OCI-LY1 (cell line): Measurements from ENCODE around the gene PYROXD2.

ENCODE experiments used
- H2AFZ ChIP-seq: fragments of 200-600 bp; sonication (generic), shearing (Covaris generic); 2 replicates; pipeline ENCODE4 v1.6.0; 2014; ENCODE audit warnings: antibody characterized with exemption, mild to moderate bottlenecking, low read length
- H3F3A ChIP-seq: fragments of 200-600 bp; sonication (generic), shearing (Covaris generic); 2 replicates; pipeline ENCODE4 v1.6.0; 2014; ENCODE audit warnings: mild to moderate bottlenecking, antibody characterized with exemption, low read length, moderate library complexity; ENCODE audit not compliant: insufficient read depth
- H3K27ac ChIP-seq: fragments of 200-600 bp; sonication (generic); 2 replicates; pipeline ENCODE4 v1.5.1; 2014; ENCODE audit warnings: low read length, mixed run types, mild to moderate bottlenecking, low read depth; ENCODE audit not compliant: poor library complexity, severe bottlenecking
- H3K27me3 ChIP-seq: fragments of 200-600 bp; sonication (generic); 2 replicates; pipeline ENCODE4 v1.6.0; 2014; ENCODE audit warnings: antibody characterized with exemption, mild to moderate bottlenecking, low read length, moderate library complexity; ENCODE audit not compliant: insufficient read depth
- H3K36me3 ChIP-seq: fragments of 200-600 bp; sonication (generic); 2 replicates; pipeline ENCODE4 v1.6.1; 2014; ENCODE audit warnings: mild to moderate bottlenecking, antibody characterized with exemption, low read length, moderate library complexity, mixed read lengths; ENCODE audit not compliant: insufficient read depth
- H3K4me1 ChIP-seq: fragments of 200-600 bp; sonication (generic); 2 replicates; pipeline ENCODE4 v1.5.1; 2014; ENCODE audit warnings: mild to moderate bottlenecking, low read length, moderate library complexity; ENCODE audit not compliant: insufficient read depth, severe bottlenecking
- H3K4me2 ChIP-seq: fragments of 200-600 bp; sonication (generic), shearing (Covaris generic); 2 replicates; pipeline ENCODE4 v1.6.1; 2014; ENCODE audit warnings: low read length
- H3K4me3 ChIP-seq: fragments of 200-600 bp; sonication (generic); 2 replicates; pipeline ENCODE4 v1.5.1; 2014; ENCODE audit warnings: low read length, low read depth, mild to moderate bottlenecking, mixed read lengths; ENCODE audit not compliant: poor library complexity, severe bottlenecking
- H3K79me2 ChIP-seq: fragments of 200-600 bp; shearing (Covaris generic); 2 replicates; pipeline ENCODE4 v1.6.1; 2016; ENCODE audit warnings: mixed run types, low read length, mixed read lengths; ENCODE audit not compliant: insufficient read depth
- H3K9ac ChIP-seq: fragments of 200-600 bp; sonication (generic), shearing (Covaris generic); 2 replicates; pipeline ENCODE4 v1.6.1; 2014; ENCODE audit warnings: mild to moderate bottlenecking, low read length, mixed read lengths
- H3K9me2 ChIP-seq: fragments of 200-600 bp; sonication (generic), shearing (Covaris generic); 2 replicates; pipeline ENCODE4 v1.6.1; 2014; ENCODE audit warnings: low read depth, mild to moderate bottlenecking, low read length, mixed read lengths
- H3K9me3 ChIP-seq: fragments of 200-600 bp; shearing (Covaris generic); 2 replicates; pipeline ENCODE4 v1.6.1; 2014; ENCODE audit warnings: low read length, mixed read lengths
- H4K20me1 ChIP-seq: fragments of 200-600 bp; sonication (generic), shearing (Covaris generic); 2 replicates; pipeline ENCODE4 v1.6.0; 2016; ENCODE audit warnings: mild to moderate bottlenecking, low read length; ENCODE audit not compliant: insufficient read depth
- EZH2 ChIP-seq: fragments of 200-600 bp; sonication (generic), shearing (Covaris generic); IDR thresholded peaks from 2 replicates; pipeline ENCODE4 v1.8.0; 2017; ENCODE audit warnings: borderline replicate concordance, mixed run types, mild to moderate bottlenecking, antibody characterized with exemption, low read length, moderate library complexity, mixed read lengths
- TF ChIP-seq, protein P1 (sequence below): fragments of 200-600 bp; sonication (generic), shearing (Covaris generic); IDR thresholded peaks from 2 replicates; pipeline ENCODE4 v1.5.1; 2017; ENCODE audit warnings: mild to moderate bottlenecking, antibody characterized with exemption, low read length, moderate library complexity, mixed read lengths

The PYROXD2 gene

DNA sequence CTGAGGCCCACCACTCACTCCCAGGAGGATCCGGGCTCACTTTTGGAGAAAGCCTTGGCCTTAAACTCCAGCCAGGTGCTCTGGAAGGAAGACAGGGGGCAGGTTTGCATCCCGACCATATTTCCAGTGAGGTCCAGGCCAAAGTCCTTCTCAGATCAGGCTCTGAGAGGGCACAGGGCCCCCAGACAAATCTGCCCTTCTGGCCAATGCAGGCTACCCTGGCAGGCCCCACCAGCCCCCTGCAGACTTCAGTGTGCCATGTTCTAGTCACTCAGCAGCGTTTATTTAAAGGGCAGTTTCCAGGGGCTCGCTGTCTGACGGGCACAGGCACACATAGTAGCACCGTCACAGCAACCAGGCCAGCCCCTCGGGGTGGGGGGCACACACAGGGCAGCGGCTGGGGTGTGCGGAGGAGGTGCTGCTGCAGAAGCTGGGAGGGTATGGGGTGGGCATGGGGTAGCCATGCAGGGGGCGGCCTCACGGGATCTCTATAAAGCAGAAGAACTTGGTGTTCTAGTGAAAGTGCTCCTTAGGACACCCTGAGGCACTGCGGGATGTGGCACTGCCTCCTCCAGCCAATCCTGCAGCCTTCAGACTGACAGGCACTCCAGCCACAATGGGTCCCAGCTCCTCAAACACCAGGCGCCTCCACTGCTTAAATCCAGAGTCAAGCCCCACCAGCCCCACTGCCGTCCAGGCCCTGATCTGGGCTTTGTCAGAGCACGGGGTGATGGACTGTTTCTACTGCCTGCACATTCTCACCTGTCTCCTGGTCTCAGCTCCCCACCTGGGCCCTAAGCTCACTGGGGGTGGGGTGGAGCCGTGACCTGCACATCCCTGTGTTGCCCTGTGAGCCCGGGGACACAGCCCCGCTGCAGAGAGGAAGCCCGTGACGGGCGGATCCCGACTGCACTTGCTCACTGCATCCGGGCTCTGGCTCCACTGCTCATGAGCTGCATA is 9.6 kb upstream of the PYROXD2 start:
- no peak overlapping the region for H3K9ac ChIP-seq
- no peaks in the 10 kb centered on the region for H4K20me1 ChIP-seq
- TF ChIP-seq, protein P1, sequence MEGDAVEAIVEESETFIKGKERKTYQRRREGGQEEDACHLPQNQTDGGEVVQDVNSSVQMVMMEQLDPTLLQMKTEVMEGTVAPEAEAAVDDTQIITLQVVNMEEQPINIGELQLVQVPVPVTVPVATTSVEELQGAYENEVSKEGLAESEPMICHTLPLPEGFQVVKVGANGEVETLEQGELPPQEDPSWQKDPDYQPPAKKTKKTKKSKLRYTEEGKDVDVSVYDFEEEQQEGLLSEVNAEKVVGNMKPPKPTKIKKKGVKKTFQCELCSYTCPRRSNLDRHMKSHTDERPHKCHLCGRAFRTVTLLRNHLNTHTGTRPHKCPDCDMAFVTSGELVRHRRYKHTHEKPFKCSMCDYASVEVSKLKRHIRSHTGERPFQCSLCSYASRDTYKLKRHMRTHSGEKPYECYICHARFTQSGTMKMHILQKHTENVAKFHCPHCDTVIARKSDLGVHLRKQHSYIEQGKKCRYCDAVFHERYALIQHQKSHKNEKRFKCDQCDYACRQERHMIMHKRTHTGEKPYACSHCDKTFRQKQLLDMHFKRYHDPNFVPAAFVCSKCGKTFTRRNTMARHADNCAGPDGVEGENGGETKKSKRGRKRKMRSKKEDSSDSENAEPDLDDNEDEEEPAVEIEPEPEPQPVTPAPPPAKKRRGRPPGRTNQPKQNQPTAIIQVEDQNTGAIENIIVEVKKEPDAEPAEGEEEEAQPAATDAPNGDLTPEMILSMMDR: no peak
- TF ChIP-seq EZH2: no peak
- no peaks in the 10 kb centered on the region for H3K79me2 ChIP-seq
- no peaks in the 10 kb centered on the region for H3K27me3 ChIP-seq
- no peaks in the 10 kb centered on the region for H3K36me3 ChIP-seq
- no peaks in the 10 kb centered on the region for H3F3A ChIP-seq
- no peaks in the 10 kb centered on the region for H3K9me2 ChIP-seq
- H3K27ac ChIP-seq: no peak overlapping the region
- H3K4me3 ChIP-seq: no peak overlapping the region
- no peaks in the 10 kb centered on the region for H3K9me3 ChIP-seq
- H2AFZ ChIP-seq: no peak overlapping the region
- H3K4me2 ChIP-seq: no peak overlapping the region
- no peaks in the 10 kb centered on the region for H3K4me1 ChIP-seq

DNA sequence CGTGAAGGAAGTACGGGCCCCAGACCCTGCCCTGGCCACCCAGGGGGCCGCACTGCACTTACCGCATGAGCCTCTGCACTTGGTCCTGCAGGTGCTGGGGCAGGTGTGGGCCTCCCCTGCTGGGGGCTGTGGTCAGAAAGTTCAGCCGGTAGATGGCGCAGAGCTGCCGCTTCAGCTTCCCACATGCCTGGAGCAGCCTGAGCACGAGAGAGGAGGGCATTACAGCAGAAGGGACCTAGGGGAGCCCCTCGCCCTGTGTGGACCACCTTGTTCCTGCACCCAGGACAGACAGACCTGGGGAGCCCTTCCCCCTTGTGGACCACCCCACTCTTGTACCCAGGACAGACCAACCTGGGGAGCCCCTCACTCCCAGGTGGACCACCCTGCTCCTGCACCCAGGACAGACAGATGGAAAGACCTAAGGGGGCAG is 8.7 kb upstream of the PYROXD2 start:
- no peaks in the 10 kb centered on the region for H3K36me3 ChIP-seq
- TF ChIP-seq, protein P1: peak; percentile 50; the same call in 1 of the 2 replicates
- TF ChIP-seq EZH2: no peak
- H3K9ac ChIP-seq: no peak overlapping the region
- no peaks in the 10 kb centered on the region for H3K4me1 ChIP-seq
- no peaks in the 10 kb centered on the region for H3K9me3 ChIP-seq
- H3K4me3 ChIP-seq: no peak overlapping the region
- H3F3A ChIP-seq: no peaks in the 10 kb centered on the region
- no peak overlapping the region for H3K27ac ChIP-seq
- H2AFZ ChIP-seq: no peak overlapping the region
- no peaks in the 10 kb centered on the region for H3K79me2 ChIP-seq
- H4K20me1 ChIP-seq: no peaks in the 10 kb centered on the region
- H3K9me2 ChIP-seq: no peaks in the 10 kb centered on the region
- no peaks in the 10 kb centered on the region for H3K27me3 ChIP-seq
- no peak overlapping the region for H3K4me2 ChIP-seq

DNA sequence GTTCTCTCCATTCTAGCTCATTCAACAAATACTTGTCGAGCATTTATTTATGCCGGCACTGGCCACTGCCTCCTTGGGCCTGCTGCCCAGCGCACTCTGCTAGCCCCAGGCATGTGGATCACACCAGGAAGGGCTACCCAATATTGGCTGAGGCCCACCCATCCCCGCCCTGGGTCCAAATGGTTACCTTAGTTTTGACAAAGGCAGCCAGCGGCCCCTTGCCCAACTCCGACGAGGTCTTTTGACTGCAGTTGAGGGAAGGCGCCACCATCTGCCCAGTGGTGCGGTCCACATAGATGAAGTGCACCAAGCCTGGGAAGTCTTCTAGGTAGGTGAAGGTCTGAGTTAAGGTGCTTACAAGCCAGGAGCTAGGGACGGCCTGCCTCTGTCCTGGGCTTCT is 7.2 kb upstream of the PYROXD2 start:
- no peaks in the 10 kb centered on the region for H3K4me1 ChIP-seq
- H3F3A ChIP-seq: no peaks in the 10 kb centered on the region
- H3K4me3 ChIP-seq: no peak overlapping the region
- H3K27me3 ChIP-seq: no peaks in the 10 kb centered on the region
- H3K9me2 ChIP-seq: no peaks in the 10 kb centered on the region
- no peak overlapping the region for H3K4me2 ChIP-seq
- H3K9ac ChIP-seq: no peak overlapping the region
- H2AFZ ChIP-seq: no peak overlapping the region
- no peaks in the 10 kb centered on the region for H3K9me3 ChIP-seq
- no peaks in the 10 kb centered on the region for H4K20me1 ChIP-seq
- no peaks in the 10 kb centered on the region for H3K79me2 ChIP-seq
- no peak for TF ChIP-seq EZH2
- TF ChIP-seq, protein P1: no peak
- H3K27ac ChIP-seq: no peak overlapping the region
- H3K36me3 ChIP-seq: no peaks in the 10 kb centered on the region
